Measurements from ENCODE around the gene KPNB1. TPM values are rescaled to one million over a fixed set of nuclear protein-coding genes. Genes with fewer than 3 reads are reported as not detected.

KPNB1 gene
- polyA plus RNA-seq, 1 donor from 2014 or later: 117 TPM

DNA sequence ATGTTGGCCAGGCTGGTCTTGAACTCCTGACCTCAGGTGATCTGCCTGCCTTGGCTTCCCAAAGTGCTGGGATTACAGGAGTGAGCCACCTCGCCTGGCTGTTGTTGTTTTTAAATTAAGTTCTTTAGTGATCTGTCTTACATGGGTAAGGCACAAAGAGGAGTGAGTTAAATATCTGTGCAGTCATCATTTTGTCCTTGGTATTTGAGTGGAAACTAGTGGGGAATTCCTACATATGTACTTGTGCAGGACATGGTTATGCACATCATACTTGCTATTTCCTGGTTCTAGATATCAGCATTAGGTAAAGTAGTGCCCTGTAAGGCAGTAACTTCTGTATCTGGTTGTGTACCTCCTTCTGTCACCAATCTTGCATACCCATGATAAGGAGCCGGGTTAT is 3.7 kb downstream of the KPNB1 start:
- H3K27me3 ChIP-seq (ENCODE audit: insufficient read depth, low read depth, low read length): no peaks in the 10 kb centered on the region
- H3K79me2 ChIP-seq (replicated peaks; ENCODE audit: insufficient read depth, low read length): peaks cover 53% of the 10 kb centered on the region
- H3K9ac ChIP-seq (ENCODE audit: low read length): no peak overlapping the region
- no peak overlapping the region for H3K4me2 ChIP-seq (ENCODE audit: low read length)
- H3K36me3 ChIP-seq (ENCODE audit: insufficient read depth, low read length): peaks cover 5% of the 10 kb centered on the region
- H3K9me3 ChIP-seq (ENCODE audit: low read length): no peaks in the 10 kb centered on the region
- H3F3A ChIP-seq (ENCODE audit: insufficient read depth, low read length, poor library complexity, severe bottlenecking): no peaks in the 10 kb centered on the region
- H4K20me1 ChIP-seq (ENCODE audit: insufficient read depth): no peaks in the 10 kb centered on the region
- H3K27ac ChIP-seq (ENCODE audit: low read length): no peak overlapping the region
- H3K9me2 ChIP-seq (ENCODE audit: insufficient read depth, low read length): no peaks in the 10 kb centered on the region
- TF ChIP-seq POLR2AphosphoS5 (IDR thresholded peaks at IDR 0.05) (no peak), MXI1 (conservative IDR thresholded peaks at IDR 0.05; ENCODE audit: poor library complexity, severe bottlenecking) (no peak), EP300 (conservative IDR thresholded peaks at IDR 0.05; ENCODE audit: poor library complexity, severe bottlenecking) (no peak), RAD21 (conservative IDR thresholded peaks at IDR 0.05) (no peak), SMC3 (conservative IDR thresholded peaks at IDR 0.05; ENCODE audit: poor library complexity) (no peak), TAF1 (IDR thresholded peaks at IDR 0.05; ENCODE audit: low read depth) (no peak), EZH2 (IDR thresholded peaks at IDR 0.05; ENCODE audit: borderline replicate concordance, insufficient read depth, low read length, poor library complexity, severe bottlenecking) (no peak)
- TF ChIP-seq, protein P1, sequence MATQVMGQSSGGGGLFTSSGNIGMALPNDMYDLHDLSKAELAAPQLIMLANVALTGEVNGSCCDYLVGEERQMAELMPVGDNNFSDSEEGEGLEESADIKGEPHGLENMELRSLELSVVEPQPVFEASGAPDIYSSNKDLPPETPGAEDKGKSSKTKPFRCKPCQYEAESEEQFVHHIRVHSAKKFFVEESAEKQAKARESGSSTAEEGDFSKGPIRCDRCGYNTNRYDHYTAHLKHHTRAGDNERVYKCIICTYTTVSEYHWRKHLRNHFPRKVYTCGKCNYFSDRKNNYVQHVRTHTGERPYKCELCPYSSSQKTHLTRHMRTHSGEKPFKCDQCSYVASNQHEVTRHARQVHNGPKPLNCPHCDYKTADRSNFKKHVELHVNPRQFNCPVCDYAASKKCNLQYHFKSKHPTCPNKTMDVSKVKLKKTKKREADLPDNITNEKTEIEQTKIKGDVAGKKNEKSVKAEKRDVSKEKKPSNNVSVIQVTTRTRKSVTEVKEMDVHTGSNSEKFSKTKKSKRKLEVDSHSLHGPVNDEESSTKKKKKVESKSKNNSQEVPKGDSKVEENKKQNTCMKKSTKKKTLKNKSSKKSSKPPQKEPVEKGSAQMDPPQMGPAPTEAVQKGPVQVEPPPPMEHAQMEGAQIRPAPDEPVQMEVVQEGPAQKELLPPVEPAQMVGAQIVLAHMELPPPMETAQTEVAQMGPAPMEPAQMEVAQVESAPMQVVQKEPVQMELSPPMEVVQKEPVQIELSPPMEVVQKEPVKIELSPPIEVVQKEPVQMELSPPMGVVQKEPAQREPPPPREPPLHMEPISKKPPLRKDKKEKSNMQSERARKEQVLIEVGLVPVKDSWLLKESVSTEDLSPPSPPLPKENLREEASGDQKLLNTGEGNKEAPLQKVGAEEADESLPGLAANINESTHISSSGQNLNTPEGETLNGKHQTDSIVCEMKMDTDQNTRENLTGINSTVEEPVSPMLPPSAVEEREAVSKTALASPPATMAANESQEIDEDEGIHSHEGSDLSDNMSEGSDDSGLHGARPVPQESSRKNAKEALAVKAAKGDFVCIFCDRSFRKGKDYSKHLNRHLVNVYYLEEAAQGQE (IDR thresholded peaks at IDR 0.05; ENCODE audit: borderline replicate concordance): no peak
- TF ChIP-seq, protein P2, sequence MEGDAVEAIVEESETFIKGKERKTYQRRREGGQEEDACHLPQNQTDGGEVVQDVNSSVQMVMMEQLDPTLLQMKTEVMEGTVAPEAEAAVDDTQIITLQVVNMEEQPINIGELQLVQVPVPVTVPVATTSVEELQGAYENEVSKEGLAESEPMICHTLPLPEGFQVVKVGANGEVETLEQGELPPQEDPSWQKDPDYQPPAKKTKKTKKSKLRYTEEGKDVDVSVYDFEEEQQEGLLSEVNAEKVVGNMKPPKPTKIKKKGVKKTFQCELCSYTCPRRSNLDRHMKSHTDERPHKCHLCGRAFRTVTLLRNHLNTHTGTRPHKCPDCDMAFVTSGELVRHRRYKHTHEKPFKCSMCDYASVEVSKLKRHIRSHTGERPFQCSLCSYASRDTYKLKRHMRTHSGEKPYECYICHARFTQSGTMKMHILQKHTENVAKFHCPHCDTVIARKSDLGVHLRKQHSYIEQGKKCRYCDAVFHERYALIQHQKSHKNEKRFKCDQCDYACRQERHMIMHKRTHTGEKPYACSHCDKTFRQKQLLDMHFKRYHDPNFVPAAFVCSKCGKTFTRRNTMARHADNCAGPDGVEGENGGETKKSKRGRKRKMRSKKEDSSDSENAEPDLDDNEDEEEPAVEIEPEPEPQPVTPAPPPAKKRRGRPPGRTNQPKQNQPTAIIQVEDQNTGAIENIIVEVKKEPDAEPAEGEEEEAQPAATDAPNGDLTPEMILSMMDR (IDR thresholded peaks at IDR 0.05; ENCODE audit: poor library complexity, severe bottlenecking): no peak
- H2AFZ ChIP-seq (ENCODE audit: low read depth, low read length): no peak overlapping the region
- H3K4me3 ChIP-seq (ENCODE audit: low read length): no peak overlapping the region

GRCh38 chr17:47654991-47655390 is 5.3 kb downstream of the KPNB1 start:
- Histone ChIP-seq H2AFZ (ENCODE audit: low read depth, low read length) (no peak overlapping the region), H3K9ac (ENCODE audit: low read length) (no peak overlapping the region), H3K4me2 (ENCODE audit: low read length) (no peak overlapping the region), H3K27me3 (ENCODE audit: insufficient read depth, low read depth, low read length) (no peaks in the 10 kb centered on the region), H3F3A (ENCODE audit: insufficient read depth, low read length, poor library complexity, severe bottlenecking) (no peaks in the 10 kb centered on the region), H3K9me2 (ENCODE audit: insufficient read depth, low read length) (no peaks in the 10 kb centered on the region), H4K20me1 (ENCODE audit: insufficient read depth) (no peaks in the 10 kb centered on the region), H3K79me2 (replicated peaks; ENCODE audit: insufficient read depth, low read length) (peaks cover 50% of the 10 kb centered on the region), H3K36me3 (ENCODE audit: insufficient read depth, low read length) (peaks cover 5% of the 10 kb centered on the region), H3K27ac (ENCODE audit: low read length) (no peak overlapping the region), H3K9me3 (ENCODE audit: low read length) (no peaks in the 10 kb centered on the region), H3K4me3 (ENCODE audit: low read length) (no peak overlapping the region)
- TF ChIP-seq, protein P1 (IDR thresholded peaks at IDR 0.05; ENCODE audit: borderline replicate concordance): no peak
- TF ChIP-seq POLR2AphosphoS5 (IDR thresholded peaks at IDR 0.05) (no peak), EZH2 (IDR thresholded peaks at IDR 0.05; ENCODE audit: borderline replicate concordance, insufficient read depth, low read length, poor library complexity, severe bottlenecking) (no peak), MXI1 (conservative IDR thresholded peaks at IDR 0.05; ENCODE audit: poor library complexity, severe bottlenecking) (no peak), SMC3 (conservative IDR thresholded peaks at IDR 0.05; ENCODE audit: poor library complexity) (no peak), EP300 (conservative IDR thresholded peaks at IDR 0.05; ENCODE audit: poor library complexity, severe bottlenecking) (no peak), TAF1 (IDR thresholded peaks at IDR 0.05; ENCODE audit: low read depth) (no peak)
- TF ChIP-seq, protein P2 (IDR thresholded peaks at IDR 0.05; ENCODE audit: poor library complexity, severe bottlenecking): no peak
